Measurements from ENCODE around the gene FSTL4.
"Not testable (repeated sequence)": the region's sequence is repeated elsewhere in the genome, so short reads cannot be mapped to it uniquely, and the experiment has no call there.

FSTL4 gene

GRCh38 chr5:133202066-133202665, 410.2 kb downstream of the FSTL4 start:
- DNase-seq: no peak

- DNase-seq: no peak
Measured at GRCh38 chr5:133201310-133201709, 411.0 kb downstream of the FSTL4 start.

DNA sequence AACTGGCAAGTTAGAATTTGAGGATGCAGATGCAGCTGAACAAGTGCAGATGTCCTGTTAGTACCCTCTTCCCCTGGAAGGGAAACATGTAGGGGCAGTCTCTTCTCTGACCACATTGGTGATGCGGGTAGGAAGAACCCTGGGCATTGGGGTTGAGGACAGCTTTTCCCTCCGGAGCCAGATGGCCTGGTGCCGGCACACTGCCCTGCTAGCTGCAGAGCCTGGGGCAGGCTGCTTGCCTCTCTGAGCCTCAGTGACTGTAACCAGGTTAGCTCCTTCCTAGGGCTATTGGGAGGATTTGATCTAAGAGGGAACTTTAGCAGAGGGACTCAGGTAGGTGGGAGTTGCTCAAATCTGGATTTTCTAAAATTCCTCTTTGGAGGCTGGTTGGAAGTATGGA, 412.1 kb downstream of the FSTL4 start:
- no peak for DNase-seq

GRCh38 chr5:133199417-133200178, 412.7 kb downstream of the FSTL4 start:
- no peak for DNase-seq

DNA sequence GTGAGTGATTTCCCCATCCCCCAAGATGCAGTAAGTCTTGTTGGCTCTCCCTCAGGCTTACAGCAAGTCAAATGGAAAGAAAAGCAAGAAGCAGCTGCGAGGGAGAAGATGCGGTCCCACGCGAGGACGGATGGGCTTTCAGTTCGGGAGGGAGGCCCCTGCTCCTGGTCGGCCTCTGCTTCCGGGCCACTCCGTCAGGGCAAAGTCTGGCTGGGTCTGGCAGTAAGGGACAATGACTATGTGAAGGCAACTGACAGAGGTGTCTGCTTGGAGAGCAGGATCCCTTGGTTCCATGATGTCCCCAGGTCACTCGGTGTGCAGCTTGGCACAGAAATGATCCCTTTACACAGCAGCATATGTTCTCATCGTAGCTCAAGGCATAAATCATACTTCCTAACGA, 413.8 kb downstream of the FSTL4 start:
- DNase-seq: no peak

GRCh38 chr5:133196441-133197085, 415.8 kb downstream of the FSTL4 start:
- no peak for DNase-seq

- DNase-seq: no peak
Measured at GRCh38 chr5:133195250-133195649, 417.1 kb downstream of the FSTL4 start.

GRCh38 chr5:133193794-133194193, 418.5 kb downstream of the FSTL4 start:
- DNase-seq: no peak

- DNase-seq: no peak
Measured at GRCh38 chr5:133192716-133193115, 419.6 kb downstream of the FSTL4 start.

GRCh38 chr5:133189881-133190280, 422.5 kb downstream of the FSTL4 start:
- DNase-seq: no peak

DNA sequence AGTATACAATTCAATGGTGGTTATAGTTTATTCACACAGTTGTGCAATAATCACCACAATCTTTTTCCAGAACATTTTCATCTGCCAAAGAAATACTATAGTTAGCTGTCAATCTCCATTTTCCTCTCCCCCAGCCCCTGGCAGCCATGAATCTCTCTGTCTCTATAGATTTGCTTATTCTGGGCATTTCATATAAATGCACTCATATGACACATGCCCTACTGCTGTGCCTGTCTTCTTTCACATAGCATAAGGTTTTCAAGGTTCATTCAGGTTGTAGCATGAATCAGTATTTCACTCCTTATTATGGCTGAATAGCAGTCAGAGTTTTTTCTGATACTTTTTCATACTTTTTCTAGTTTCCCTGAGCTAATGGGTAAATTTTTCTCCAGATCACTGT, 432.9 kb downstream of the FSTL4 start:
- no peak for DNase-seq

DNA sequence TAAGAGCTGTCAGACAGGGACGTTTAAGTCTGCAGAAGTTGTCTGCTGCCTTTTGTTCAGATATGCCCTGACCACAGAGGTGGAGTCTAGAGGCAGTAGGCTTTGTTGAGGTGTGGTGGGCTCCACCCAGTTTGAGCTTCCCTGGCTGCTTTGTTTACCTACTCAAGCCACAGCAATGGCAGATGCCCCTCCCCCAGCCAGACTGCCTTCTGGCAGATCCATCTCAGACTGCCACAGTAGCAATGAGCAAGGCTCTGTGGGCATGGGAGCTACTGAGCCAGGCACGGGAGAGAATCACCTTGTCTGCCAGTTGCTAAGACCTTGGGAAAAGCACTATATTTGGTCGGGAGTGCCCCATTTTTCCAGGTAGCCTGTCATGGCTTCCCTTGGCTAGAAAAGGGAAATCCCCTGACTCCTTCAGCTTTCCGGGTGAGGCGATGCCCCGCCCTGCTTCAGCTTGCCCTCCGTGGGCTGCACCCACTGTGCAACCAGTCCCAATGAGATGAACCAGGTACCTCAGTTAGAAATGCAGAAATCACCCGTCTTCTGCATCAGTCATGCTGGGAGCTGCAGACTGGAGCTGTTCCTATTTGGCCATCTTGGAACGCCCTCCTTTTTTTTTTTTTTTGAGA, 441.5 kb downstream of the FSTL4 start:
- DNase-seq: not testable (repeated sequence)

- no peak for DNase-seq
Measured at GRCh38 chr5:133164759-133165158, 447.6 kb downstream of the FSTL4 start.

DNA sequence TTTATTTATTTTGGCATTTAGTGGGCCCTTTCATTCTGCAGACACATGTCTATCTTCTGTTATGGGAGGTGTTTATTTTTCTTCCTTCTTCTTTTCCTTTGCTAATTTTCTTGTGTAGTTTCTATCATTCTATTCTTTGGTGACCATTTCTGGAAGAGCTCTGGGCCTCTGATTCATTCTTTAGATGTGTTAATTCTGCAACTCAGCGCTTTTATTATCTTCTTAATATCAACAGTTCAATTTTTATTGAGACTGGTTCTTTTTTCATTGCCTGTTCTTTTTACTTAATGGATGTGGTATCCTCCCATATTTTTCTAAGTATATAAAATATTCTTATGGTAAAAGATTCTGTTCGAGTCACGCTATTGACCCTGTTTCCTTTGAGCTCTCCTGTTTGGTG, 448.5 kb downstream of the FSTL4 start:
- DNase-seq: no peak

GRCh38 chr5:133159543-133159942, 452.8 kb downstream of the FSTL4 start:
- no peak for DNase-seq

GRCh38 chr5:133155326-133155969, 456.9 kb downstream of the FSTL4 start:
- no peak for DNase-seq

DNA sequence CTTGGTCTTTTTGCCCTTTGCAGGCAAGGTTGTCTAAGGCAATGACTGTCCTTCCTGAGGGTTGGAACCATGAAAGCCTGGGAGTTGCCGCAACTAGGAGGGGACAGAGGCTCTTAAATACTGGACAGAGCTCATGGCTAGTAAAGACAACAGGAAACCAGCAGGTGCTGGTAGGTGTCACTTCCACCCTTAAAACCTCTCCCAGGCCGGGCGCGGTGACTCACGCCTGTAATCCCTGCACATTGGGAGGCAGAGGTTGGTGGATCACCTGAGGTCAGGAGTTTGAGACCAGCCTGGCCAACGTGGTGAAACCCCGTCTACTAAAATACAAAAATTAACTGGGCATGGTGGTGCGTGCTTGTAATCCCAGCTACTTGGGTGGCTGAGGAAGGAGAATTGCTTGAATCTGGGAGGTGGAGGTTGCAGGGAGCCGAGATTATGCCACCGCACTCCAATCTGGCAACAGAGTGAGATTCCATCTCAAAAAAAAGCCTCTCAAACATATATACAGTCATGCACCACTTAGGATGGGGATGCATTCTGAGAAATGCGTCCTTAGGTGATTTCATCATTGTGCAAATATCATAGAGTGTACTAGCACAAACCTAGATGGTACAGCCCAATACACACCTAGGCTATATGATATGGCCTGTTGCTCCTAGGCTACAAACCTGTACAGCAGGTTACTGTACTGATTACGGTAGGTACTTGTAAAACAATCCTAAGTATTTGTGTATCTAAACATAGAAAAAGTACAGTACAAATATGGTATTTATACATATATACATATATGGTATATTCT, 457.9 kb downstream of the FSTL4 start:
- DNase-seq: no peak

GRCh38 chr5:133150909-133151544, 461.3 kb downstream of the FSTL4 start:
- DNase-seq: no peak

GRCh38 chr5:133149345-133149744, 463.0 kb downstream of the FSTL4 start:
- no peak for DNase-seq

DNA sequence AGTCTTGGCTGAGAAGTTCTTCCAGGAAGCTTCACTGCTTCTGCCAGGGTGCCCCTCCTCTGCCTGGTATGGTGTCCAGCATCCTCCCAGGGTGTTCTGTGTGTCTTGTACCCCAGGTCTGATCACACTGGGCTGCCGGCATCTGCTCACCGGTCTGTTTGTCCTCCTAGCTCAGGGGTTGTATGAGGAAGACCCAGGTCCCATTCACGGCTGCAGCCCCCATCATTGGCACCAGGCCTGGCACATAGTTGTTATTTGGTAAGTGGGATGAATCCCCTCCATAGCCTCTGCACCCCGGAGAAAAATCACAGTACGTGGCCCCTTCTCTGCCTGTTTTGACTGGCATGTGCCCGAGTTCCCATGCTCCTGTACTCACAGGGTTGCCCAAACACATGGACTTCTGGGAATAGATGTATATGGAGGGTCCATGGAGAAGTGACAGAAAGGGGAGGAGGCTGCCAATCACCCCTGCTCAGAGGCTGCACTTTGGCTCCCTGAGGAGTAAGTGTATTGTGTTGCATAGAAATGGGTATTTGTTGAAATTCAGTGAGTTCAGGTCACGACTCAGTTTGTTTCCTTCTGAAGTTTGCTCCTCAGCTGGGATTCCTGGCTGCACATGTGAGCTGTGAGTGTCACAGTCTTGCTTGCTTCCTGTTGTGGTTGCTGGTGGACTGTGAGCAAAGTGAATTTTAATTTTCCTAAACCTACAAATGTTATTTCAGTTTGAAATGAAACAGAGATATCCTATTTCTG, 464.4 kb downstream of the FSTL4 start:
- DNase-seq: no peak

DNA sequence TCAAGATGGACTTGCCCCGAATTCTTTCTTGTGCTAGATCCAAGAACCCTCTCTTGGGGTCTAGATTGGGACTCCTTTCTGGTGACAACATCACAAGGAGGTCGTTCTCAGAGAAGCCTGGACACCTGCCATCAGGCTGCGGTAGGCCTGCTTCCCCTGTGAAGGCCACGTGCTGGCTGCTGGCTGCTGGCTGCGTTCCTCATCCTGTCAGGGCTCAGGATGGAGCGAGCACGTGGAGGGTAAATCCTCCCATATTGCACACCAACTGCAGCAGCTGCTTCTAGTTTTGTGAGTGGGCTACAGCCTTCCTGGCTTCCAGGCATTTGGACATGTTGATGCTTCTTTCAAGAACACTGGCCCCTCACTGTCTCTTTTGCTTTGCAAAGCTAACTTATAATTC, 464.9 kb downstream of the FSTL4 start:
- DNase-seq: no peak

All from amniotic stem cell (primary cell).